HG02981 (cell line): ENCODE data around the gene ZNF488.
"Not testable (repeated sequence)": the region's sequence is repeated elsewhere in the genome, so short reads cannot be mapped to it uniquely, and the experiment has no call there.

Experiments
- ATAC-seq: cut with Tn5 transposase; IDR thresholded peaks from one replicate; pipeline ENCODE4 v1.9.1; 2021; ENCODE audit warnings: mild to moderate bottlenecking, moderate library complexity; ENCODE audit not compliant: unreplicated experiment

Gene ZNF488

DNA sequence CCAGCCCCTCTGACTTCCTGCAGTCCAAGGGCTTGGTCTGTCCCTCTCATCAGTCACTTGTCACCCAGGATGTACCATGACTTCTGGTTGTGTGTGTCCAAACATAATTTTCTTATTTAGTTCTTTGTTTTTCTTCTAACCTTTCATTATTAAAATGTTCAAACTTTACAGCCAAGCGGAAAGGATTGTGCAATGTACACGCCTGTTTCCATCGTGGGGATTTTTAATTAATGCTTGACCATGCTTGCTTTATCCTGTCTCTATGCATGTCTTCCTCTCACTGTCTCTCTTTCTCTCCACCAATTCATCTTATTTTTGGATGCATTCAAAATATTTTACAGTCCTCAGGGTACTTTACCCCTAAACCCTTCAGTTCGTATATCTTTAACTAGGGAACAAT, 26.2 kb upstream of the ZNF488 start:
- no peak for ATAC-seq

DNA sequence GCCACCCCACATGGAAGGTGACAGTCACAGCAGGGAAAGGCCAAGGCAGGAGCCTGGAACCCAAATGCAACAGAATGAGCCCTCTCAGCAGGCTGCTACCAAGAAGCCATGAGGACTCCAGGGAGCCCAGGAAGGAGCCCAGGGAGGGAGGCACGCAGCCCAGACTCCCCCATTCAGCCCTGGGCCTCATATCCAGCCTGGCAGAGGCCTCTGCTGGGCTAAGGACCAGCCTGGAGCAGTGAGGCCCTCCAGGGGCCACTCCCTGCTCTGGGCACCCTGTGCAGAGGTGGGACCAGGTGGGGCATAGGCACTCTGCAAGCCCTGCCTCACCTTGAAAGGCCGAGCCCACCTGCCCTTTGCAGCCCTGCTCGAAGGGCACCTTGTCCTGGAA, 25.8 kb upstream of the ZNF488 start:
- no peak for ATAC-seq

DNA sequence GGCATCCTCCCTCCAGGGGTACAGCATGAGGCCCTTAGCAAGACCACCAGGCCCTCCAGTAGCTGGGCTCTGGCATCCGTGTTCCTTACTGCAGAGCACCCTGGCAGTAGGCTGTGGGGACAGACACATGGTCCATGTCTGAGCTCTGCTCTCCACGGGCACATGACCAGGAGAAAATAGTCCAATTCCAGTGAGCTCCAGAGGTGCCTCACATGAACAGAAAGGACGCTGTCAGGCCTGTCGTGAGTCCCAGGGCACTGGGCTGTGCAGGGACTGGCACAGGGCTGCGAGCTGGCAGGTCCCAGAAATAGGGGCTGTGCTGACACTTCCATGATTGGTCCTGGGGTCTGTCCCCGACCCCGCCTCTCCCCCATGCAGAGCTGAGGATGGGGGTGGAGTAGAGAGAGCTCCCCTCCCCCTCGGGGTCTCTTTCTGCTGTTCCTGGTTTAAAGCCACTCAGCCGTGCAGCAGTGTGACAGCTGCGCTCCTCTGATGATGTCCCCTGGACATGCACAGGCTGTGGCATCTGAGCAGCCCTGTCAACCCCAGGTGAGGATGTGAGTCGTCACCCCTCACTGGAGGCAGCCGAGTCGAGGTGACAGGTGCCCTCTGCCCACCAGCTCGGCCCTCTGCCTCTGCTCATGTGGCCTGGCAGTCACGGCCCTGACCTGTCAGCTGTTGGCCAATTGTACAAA, 25.2 kb upstream of the ZNF488 start:
- ATAC-seq: no peak

DNA sequence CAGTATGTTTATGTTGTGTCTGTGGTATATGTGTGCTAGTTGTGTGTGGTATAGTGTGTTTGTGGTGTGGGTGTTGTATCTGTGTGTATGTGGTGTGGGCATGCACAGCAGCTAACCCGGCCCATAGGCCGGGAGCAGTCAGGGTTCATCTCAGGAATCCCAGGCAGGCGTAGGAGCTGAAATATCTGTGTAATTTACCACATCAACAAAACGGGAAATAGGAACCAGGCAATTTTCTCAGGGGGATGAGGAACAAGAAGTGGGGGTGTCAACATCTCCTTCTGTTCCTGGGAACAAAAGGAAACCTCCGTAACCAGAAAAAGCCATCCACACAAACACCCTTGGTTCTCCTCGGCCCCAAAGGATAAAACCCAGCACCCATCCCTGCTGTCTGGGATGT, 24.5 kb upstream of the ZNF488 start:
- ATAC-seq: no peak

DNA sequence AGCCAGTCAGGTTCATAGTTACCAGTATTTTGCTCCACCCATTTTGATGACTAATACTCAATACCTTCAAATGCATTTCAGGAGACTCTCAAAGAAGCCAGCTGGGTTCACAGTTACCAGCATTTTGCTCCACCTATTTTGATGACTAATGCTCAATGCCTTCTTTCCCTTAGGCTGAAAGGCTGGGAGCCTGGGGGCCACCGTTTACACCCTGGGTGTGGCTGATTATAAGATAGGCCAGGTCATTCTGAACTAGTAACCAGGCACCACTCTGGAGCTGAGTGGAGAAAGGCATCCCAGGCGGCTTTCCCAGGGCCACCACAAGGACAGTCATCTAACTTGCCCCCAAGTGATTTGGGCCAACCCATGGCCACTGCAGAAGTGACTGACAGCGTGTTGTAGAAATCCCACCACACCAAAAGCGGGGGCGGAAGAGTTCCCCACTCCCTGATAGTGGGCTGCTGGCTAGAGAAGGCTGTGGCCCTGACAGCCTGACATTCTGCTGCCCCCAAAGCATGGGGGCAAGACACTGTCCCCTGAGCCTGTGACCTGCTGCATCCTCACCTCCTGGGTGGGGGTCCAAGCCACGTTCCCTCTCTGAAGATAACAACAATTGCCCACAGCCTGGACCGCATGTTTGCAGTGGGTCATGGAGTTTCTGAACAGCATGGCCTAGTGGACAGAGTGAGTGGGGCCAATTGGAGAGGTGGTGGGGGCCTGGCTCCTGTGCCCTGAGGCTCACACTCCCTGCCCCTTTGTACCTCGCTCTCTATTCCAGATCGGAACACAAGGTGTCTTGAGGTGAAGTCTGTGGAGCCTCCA, 23.0 kb upstream of the ZNF488 start:
- ATAC-seq: no peak

DNA sequence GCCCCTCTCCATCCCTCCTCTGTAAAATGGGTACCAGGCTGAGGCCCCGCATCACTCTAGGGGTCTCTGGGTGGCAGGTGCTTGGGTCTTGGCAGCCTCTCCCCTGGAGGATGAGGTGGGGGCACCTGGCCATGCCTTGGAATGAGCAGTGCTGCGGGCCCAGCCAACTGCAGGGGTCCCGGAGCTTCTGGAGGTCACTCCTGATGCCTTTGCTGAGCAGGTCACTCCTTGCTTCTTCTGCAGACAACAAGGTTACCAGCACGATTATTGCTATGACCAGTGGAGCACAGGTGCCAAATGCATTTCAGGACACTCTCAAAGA, 22.4 kb upstream of the ZNF488 start:
- ATAC-seq: no peak

DNA sequence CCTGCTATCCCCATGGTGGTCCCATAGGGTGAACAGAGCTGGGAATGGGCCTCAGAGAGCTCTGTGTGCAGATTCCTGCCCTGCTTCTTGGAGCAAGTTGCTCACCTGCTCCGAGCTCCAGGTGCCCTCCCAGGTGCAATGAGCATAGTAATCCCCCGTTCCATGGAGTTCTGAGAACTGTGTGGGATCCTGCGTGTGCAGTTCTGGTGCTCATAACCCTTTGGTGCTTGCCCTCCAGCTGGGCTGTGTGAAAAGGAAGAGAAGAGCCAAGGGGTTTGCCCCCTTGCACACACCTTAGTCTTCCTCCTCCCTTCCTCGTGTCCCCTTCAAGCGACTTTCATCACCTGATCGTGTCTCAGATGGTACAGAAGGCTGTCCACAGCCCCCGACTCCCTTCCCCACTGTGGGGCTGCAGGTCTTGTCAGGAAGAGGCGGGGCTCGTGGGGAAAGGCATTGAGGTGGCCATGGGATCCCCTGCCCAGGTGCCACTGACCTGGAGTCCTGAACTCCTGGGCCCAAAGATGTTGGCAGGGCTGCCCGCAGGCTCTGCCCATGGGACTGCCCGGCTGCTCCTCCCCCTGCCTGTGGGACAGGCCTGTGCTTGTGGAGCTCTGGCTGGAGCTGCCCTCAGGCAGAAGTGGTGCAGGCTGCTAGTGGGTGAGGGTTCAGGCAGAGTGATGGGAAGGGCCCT, 21.9 kb upstream of the ZNF488 start:
- no peak for ATAC-seq

DNA sequence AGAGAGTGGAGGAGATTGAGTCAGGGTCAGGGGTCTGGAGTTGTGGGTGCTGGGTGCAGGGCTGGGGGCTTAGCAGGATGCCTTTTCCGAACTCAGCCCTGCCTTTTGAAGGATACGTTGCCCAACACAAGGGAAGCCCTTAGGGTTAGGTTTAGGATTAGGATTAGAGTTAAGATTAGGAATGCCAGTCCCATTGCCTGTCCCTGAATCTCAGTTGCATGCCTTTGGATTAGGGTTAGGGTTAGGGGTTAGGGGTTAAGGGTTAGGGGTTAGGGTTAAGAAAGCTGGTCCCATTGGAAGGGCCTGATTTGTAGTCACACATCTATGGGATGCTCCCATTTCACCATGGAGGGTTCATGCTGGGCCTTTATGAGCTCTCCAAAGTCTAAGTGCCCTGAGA, 20.8 kb upstream of the ZNF488 start:
- ATAC-seq: no peak

DNA sequence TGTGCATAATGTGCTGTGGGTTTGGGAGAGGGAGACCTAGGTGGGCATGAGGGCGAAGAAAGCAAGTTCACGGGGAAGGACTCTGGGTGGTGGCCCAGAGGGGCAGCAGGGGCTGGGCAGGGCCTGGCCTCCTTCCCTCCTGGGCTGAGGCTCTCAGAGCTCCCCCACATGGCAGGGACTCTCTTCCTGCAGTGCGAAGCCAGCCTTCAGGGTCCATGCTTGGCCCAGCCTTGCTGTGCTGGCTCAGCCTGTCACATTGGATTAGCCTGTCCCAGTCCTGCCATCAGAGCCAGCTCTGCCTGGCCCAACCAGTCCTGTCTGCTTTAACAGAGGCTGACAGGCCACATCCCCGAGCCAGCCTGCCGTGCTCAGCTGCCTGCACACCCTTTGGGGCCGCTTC, 20.4 kb upstream of the ZNF488 start:
- no peak for ATAC-seq

DNA sequence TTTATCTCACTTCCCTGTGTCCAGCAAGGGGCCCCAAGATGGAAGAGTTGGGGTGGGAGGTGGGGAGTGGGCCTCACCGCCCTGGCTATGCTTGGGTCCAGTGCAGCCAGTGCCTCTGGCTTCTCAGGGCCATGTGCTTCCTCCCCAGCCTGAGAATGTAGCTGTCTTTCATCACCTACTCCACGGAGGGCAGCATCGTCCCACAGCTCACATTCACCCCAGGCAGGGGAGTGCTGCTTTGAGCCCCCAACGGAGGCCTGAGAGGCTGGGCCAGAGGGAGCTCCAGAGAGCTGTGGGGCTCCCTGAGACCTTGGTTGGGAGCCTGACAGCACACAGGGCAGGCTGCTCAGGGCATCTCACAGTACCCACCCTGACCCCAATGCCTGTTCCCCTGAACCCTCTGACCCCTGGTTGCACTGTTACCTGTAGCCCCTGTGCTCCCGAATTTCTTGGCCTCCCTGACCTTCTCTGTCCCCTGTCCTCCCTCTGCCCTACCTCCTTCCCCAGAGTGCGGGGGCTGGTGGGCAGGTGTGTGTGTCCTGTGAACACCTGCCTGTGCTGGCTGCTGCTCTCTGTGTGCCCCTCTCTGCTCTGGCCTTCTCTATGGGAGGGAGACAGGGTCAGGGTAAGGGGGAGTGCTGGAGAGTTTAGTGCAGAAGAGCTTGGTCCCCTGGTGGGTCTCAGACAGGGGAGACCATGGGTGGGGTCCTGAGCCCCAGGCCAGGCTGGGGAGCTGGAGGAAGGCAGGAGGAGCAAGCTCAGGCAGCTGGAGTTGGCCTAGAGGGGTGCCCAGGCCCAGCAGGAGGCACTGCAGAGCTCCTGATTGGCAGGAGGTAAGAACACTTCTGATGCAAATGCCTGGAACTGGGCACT, 19.6 kb upstream of the ZNF488 start:
- no peak for ATAC-seq

DNA sequence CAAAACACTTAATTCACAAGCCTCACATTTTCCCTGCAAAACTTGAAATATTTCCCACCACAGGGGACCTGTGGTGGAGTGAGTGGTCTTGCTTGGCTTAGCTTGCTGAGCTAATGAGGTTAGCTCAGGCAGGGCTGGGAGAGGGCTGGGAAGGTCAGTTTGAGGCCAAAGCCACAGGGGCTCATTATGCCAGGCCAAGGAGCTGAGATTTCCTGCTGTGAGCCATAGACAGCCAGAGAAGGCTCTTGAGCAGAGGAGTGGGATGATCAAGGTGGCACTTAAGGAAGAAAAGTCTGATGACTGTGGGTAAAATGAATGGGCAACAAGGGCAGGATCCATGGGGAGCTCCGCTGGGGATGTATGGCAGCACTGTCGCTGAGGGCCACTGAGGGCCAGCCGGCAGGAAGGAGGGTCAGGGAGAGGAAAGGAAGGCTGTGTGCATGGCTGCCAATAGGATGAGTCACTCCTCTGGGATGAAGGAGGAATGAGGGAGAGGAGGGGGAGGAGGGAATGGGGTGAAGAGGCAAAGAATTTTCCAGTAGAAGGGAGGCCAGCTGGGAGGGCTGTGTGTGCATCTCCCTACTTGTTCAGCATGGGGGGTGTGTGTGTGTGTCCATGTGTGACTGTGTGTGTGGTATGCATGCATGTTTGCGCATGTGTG, 18.7 kb upstream of the ZNF488 start:
- ATAC-seq: no peak

DNA sequence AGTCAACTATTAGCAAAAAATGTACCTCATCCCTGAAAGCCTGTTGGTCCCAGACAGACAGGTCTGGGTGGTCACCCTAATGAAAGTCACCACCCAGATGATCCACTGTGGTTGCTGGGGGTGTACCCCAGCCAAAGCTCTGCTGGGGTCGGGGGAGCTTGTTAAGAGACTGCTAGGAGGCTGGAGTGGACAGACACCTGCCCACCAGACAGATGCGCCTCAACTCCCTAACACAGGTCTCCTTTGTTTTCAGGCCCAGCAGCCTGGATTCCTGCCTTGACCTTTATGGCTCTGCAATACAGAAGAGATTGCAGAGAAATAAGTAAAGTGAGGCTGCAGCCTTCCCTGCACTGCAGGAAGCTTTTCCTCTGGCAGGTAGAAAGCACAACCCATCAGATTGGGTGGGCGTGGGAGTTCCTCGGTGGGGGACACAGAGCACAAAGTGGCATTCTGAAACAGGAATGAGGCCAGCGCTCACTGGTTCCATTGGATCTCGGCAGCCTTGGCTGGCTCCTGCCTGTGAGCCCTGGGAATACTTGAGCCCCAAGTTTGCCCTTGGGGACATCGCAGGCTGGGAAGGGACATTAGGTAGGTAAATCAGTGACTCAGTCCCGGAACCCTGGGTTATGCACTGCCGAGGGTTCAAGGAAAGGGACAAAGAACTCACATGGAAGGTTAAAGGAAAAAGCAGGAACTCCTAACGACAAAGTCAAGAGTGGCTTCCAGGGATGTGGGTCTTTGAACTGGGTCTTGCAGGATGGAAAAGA, 18.0 kb upstream of the ZNF488 start:
- no peak for ATAC-seq

DNA sequence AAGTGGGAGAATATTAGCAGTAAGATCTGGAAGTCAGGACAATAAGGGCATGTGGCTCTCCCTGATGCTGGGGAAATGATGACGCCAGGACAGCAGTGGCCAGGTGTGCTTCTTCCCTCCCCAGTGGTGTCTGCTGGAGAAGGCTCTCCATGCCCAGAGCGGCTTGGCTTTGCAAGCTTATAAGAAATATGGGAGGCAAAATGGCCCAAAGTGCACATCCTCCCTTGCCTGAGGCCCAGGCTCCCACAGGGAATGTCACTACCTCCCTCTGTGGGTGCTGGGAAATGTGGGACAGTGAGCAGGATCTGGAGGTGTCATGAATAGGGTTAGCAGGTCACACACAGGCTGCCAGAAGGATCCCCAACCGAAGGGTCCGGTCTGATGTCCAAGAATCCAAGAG, 17.1 kb upstream of the ZNF488 start:
- ATAC-seq: no peak

DNA sequence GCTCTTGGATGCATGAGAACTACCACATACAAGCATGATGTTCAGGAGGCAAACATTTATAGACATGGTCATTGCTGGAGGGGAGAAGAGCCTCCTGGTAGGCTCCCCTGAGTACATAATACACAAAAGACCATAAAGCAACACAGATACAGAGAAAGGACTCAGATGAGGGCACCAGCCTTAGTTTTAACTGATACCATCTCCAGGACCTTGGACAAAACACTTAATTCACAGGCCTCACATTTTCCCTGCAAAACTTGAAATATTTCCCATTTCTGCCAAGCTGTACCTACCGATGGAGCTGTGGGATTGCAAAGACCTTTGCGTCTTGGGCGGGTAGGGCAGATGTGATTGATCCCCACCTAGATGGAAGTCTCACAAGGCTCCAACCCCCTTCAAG, 16.7 kb upstream of the ZNF488 start:
- ATAC-seq: no peak

DNA sequence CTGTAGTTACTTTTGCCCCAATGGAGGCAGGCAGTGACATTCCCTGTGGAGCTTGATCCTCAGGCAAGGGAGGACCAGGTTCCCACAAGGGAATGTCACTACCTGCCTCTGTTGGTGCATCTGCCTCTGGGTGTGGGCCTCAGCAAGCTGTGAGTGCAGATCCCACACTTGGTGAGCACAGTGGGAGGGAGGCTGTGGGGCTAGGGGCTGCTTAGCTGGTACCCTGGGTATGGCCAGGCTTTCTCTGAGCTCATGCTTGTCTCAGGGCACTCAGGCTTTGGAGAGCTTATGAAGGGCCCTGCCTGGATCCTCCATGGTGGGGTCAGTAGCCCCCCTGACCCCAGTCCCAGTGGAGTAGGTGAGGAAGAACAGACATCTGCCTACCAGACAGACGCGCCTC, 16.2 kb upstream of the ZNF488 start:
- ATAC-seq: no peak

DNA sequence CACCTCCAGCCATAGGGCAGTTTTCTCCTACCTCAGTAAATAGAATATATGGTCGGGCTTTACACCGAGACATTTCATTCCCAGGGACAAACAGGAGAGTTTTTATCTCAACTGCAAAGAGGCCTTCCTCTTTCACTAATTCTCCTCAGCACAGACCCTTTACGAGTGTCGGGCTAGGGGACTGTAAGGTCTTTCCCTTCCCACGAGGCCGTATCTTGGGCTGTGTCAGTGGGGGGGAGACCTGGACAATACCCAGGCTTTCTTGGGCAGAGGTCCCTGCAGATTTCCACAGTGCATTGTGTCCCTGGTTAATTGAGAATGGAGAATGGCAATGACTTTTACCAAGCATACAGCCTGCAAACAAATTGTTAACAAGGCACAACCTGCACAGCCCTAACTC, 13.2 kb upstream of the ZNF488 start:
- no peak for ATAC-seq

DNA sequence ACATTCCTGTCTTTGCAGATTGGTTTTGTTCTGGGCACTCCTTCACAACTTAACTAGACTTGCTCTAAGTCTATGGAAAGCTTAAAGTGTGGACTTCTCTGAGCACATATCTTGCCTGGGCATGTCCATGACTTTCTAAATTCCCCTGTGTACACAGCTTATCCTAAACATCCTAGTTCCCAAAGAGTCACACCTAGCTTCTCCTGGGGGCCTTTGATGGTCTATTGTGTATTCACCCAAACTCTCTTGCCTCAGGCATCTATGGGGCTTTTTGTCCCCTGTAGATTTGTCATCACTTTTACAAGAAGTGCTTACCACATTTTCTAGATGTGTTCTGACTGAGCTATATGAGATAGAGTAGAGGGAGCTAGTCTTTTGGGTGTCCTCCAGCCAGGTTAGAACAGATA, 12.2 kb upstream of the ZNF488 start:
- ATAC-seq: no peak

DNA sequence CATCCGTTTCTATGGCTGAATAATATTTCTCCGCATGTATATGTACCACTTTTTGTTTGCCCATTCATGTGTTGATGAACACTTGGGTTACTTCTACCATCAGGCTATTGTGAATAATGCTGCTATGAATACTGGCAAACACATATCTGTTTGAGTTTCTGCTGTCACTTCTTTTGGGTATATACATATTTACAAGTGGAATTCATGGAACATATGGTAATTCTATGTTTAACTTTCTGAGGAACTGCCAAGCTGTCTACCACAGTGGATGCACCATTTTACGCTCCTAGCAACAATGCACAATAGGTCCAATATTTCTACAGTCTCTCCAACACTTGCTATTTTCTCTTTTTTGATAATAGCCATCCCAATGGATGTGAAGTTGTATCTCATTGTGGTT, 5.5 kb upstream of the ZNF488 start:
- ATAC-seq: no peak

DNA sequence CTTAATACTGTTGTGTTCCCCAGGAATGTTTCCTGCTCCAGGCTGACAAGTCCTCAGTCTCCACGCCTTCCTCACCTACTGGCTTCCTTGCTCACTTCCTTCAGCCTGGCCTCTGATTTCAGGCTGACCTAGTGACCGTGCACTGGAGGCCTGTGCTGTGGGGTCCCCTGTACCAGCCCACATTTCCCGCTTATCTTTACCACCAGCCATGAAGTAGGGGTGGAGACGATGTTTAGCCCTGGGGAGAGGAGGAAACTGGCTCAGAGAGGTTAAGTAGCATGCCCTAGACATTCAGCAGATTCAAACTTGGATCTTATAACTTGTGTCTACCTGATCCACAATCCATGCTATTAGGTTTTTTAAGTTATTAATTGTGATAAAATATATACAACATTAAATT, 4.8 kb upstream of the ZNF488 start:
- no peak for ATAC-seq

DNA sequence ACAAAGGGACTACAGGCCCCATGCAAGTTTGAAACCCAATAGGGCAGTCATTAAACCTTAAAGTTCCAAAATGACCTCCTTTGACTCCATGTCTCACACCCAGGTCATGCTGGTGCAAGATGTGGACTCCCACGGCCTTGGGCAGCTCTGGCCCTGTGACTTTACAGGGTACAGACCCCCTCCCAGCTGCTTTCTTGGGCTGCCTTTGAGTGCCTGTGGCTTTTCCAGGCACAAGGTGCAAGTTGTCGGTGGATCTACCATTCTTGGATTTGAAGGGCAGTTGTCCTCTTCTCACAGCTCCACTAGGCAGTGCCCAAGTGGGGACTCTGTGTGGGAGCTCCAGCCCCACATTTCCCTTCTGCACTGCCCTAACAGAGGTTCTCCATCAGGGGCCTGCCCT, 2.0 kb upstream of the ZNF488 start:
- ATAC-seq: not testable (repeated sequence)
